ENCODE measurements around the gene OSBPL6. TPM values are rescaled to one million over a fixed set of nuclear protein-coding genes. Genes with fewer than 3 reads are reported as not detected.

OSBPL6 gene
- total RNA-seq, 1 experiment from 2014 or later, result 2.3 TPM

- Mint-ChIP-seq H3K9me3 (ENCODE audit: low read depth, unreplicated experiment) (no peaks in the 10 kb centered on the region), H3K4me1 (ENCODE audit: low read depth, unreplicated experiment) (no peaks in the 10 kb centered on the region), H3K4me3 (ENCODE audit: low read depth, unreplicated experiment) (no peak overlapping the region), H3K36me3 (ENCODE audit: insufficient read depth, unreplicated experiment) (no peaks in the 10 kb centered on the region), H3K27me3 (ENCODE audit: unreplicated experiment) (no peaks in the 10 kb centered on the region), H3K27ac (ENCODE audit: unreplicated experiment) (peak overlapping the region; percentile 31)
- no TSS peak for BruUV-seq (replicated peaks)
- no peak for DNase-seq
- TF ChIP-seq, protein P1, sequence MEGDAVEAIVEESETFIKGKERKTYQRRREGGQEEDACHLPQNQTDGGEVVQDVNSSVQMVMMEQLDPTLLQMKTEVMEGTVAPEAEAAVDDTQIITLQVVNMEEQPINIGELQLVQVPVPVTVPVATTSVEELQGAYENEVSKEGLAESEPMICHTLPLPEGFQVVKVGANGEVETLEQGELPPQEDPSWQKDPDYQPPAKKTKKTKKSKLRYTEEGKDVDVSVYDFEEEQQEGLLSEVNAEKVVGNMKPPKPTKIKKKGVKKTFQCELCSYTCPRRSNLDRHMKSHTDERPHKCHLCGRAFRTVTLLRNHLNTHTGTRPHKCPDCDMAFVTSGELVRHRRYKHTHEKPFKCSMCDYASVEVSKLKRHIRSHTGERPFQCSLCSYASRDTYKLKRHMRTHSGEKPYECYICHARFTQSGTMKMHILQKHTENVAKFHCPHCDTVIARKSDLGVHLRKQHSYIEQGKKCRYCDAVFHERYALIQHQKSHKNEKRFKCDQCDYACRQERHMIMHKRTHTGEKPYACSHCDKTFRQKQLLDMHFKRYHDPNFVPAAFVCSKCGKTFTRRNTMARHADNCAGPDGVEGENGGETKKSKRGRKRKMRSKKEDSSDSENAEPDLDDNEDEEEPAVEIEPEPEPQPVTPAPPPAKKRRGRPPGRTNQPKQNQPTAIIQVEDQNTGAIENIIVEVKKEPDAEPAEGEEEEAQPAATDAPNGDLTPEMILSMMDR (IDR thresholded peaks at IDR 0.05; ENCODE audit: unreplicated experiment), result no peak
- intact Hi-C loops (cut with micrococcal nuclease; ENCODE audit: unreplicated experiment), result no loop called here
- CTCF ChIA-PET, result interaction anchor here (0.7 kb wide), 1 partner anchor 77 kb away, joined by 3 read pairs; no protein-coding TSS in a partner anchor
These were observed 64.6 kb downstream of the OSBPL6 start for GRCh38 chr2:178258916-178259315.

GRCh38 chr2:178263159-178263860, 69.0 kb downstream of the OSBPL6 start:
- Mint-ChIP-seq H3K4me1 (ENCODE audit: low read depth, unreplicated experiment) (no peaks in the 10 kb centered on the region), H3K27ac (ENCODE audit: unreplicated experiment) (no peak overlapping the region), H3K36me3 (ENCODE audit: insufficient read depth, unreplicated experiment) (no peaks in the 10 kb centered on the region), H3K9me3 (ENCODE audit: low read depth, unreplicated experiment) (no peaks in the 10 kb centered on the region), H3K4me3 (ENCODE audit: low read depth, unreplicated experiment) (no peak overlapping the region), H3K27me3 (ENCODE audit: unreplicated experiment) (no peaks in the 10 kb centered on the region)
- CTCF ChIA-PET, result no interaction called here
- BruUV-seq (replicated peaks), result no TSS peak
- TF ChIP-seq, protein P1 (IDR thresholded peaks at IDR 0.05; ENCODE audit: unreplicated experiment), result no peak
- no peak for DNase-seq
- intact Hi-C loops (cut with micrococcal nuclease; ENCODE audit: unreplicated experiment), result no loop called here

- Mint-ChIP-seq H3K36me3 (ENCODE audit: insufficient read depth, unreplicated experiment) (no peaks in the 10 kb centered on the region), H3K9me3 (ENCODE audit: low read depth, unreplicated experiment) (no peaks in the 10 kb centered on the region), H3K27ac (ENCODE audit: unreplicated experiment) (no peak overlapping the region), H3K27me3 (ENCODE audit: unreplicated experiment) (no peaks in the 10 kb centered on the region), H3K4me3 (ENCODE audit: low read depth, unreplicated experiment) (no peak overlapping the region), H3K4me1 (ENCODE audit: low read depth, unreplicated experiment) (no peaks in the 10 kb centered on the region)
- DNase-seq, result no peak
- BruUV-seq (replicated peaks), result no TSS peak
- TF ChIP-seq, protein P1 (IDR thresholded peaks at IDR 0.05; ENCODE audit: unreplicated experiment), result no peak
- intact Hi-C loops (cut with micrococcal nuclease; ENCODE audit: unreplicated experiment), result no loop called here
- CTCF ChIA-PET, result no interaction called here
These were observed 69.9 kb downstream of the OSBPL6 start for GRCh38 chr2:178264211-178264610.

DNA sequence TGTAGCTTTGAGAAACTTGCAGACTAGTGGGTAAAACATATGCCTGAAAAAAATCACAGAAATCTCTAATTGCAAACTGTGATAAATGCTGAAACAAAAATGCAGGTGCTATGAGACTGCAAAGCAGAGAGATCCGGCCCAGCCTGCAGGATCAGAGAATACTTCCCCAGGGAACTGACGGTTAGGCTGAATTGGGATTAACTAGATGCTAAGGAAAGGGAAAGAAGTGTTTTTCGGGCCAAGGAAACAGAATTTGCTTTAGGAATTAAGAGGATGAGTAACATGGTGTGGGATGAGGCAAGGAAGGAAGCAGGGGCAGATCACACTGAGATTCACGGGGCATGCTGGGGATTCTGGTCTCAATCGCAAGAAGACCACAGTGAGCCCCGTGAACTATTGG, 71.5 kb downstream of the OSBPL6 start:
- Mint-ChIP-seq H3K4me3 (ENCODE audit: low read depth, unreplicated experiment) (no peak overlapping the region), H3K9me3 (ENCODE audit: low read depth, unreplicated experiment) (no peaks in the 10 kb centered on the region), H3K36me3 (ENCODE audit: insufficient read depth, unreplicated experiment) (no peaks in the 10 kb centered on the region), H3K27ac (ENCODE audit: unreplicated experiment) (no peak overlapping the region), H3K27me3 (ENCODE audit: unreplicated experiment) (no peaks in the 10 kb centered on the region), H3K4me1 (ENCODE audit: low read depth, unreplicated experiment) (no peaks in the 10 kb centered on the region)
- BruUV-seq (replicated peaks), result no TSS peak
- TF ChIP-seq, protein P1 (IDR thresholded peaks at IDR 0.05; ENCODE audit: unreplicated experiment), result no peak
- intact Hi-C loops (cut with micrococcal nuclease; ENCODE audit: unreplicated experiment), result no loop called here
- no peak for DNase-seq
- CTCF ChIA-PET, result no interaction called here

All from Calu3 (cell line).